ENCODE results near the gene TBXAS1. TPM values are rescaled to one million over a fixed set of nuclear protein-coding genes. Genes with fewer than 3 reads are reported as not detected.

Gene TBXAS1
- total RNA-seq, 1 experiment from 2014 or later, result not detected

DNA sequence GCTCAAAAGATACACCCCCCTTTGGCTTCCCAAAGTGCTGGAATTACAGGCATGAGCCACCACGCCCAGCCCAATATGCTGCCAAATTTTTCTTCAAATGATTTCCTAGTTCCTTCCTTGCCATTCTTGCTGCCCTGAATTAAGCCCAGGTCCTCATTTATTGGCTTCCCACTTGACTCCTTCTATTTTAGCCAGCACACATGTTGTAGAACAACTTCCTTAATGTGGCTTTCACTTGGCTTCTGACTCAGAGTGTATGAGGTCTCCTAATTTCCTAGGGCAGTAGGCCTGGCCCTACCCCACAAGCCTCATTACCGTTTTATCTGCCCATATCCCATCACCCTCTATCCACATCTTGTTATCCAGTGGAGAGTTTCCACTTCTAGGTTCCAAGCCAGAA lies 29.5 kb upstream of the TBXAS1 start:
- no peak overlapping the region for H3K27ac ChIP-seq (ENCODE audit: low read length)
- no peaks in the 10 kb centered on the region for H3K36me3 ChIP-seq (ENCODE audit: insufficient read depth, low read length)
- no peaks in the 10 kb centered on the region for H3K9me2 ChIP-seq (replicated peaks; ENCODE audit: insufficient read depth, low read length)
- H3K4me1 ChIP-seq (ENCODE audit: low read length), result no peaks in the 10 kb centered on the region
- DNase-seq, result no peak
- H4K20me1 ChIP-seq (ENCODE audit: insufficient read depth, low read depth, low read length), result no peaks in the 10 kb centered on the region
- no peak overlapping the region for H2AFZ ChIP-seq (ENCODE audit: low read length)
- H3K4me3 ChIP-seq (ENCODE audit: low read length), result no peak overlapping the region
- no peak overlapping the region for H3K4me2 ChIP-seq (ENCODE audit: low read depth, low read length, poor library complexity, severe bottlenecking)
- no peaks in the 10 kb centered on the region for H3K79me2 ChIP-seq (ENCODE audit: low read length)
- H3K9ac ChIP-seq (ENCODE audit: low read length), result no peak overlapping the region
- no peaks in the 10 kb centered on the region for H3K9me3 ChIP-seq (ENCODE audit: low read length)
- H3K27me3 ChIP-seq (ENCODE audit: low read length), result no peaks in the 10 kb centered on the region

DNA sequence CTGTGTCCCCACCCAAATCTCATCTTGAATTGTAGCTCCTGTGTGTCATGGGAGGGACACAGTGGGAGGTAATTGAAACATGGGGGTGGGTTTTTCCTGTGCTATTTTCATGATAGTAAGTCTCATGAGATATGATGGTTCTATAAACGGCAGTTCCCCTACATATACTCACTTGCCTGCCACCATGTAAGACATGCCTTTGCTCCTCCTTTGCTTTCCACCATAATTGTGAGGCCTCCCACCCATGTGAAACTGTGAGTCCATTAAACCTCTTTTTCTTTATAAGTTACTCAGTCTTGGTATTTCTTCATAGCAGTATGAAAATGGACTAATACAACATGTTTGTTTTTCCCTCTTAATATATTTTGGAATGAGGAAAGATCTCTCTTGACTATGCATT lies 24.5 kb upstream of the TBXAS1 start:
- no peak overlapping the region for H3K9ac ChIP-seq (ENCODE audit: low read length)
- H2AFZ ChIP-seq (ENCODE audit: low read length), result no peak overlapping the region
- no peaks in the 10 kb centered on the region for H3K36me3 ChIP-seq (ENCODE audit: insufficient read depth, low read length)
- no peak overlapping the region for H3K27ac ChIP-seq (ENCODE audit: low read length)
- H3K4me1 ChIP-seq (ENCODE audit: low read length), result no peaks in the 10 kb centered on the region
- H4K20me1 ChIP-seq (ENCODE audit: insufficient read depth, low read depth, low read length), result no peaks in the 10 kb centered on the region
- H3K9me3 ChIP-seq (ENCODE audit: low read length), result no peaks in the 10 kb centered on the region
- no peaks in the 10 kb centered on the region for H3K79me2 ChIP-seq (ENCODE audit: low read length)
- H3K9me2 ChIP-seq (replicated peaks; ENCODE audit: insufficient read depth, low read length), result no peaks in the 10 kb centered on the region
- no peaks in the 10 kb centered on the region for H3K27me3 ChIP-seq (ENCODE audit: low read length)
- H3K4me2 ChIP-seq (ENCODE audit: low read depth, low read length, poor library complexity, severe bottlenecking), result no peak overlapping the region
- DNase-seq, result no peak
- no peak overlapping the region for H3K4me3 ChIP-seq (ENCODE audit: low read length)

DNA sequence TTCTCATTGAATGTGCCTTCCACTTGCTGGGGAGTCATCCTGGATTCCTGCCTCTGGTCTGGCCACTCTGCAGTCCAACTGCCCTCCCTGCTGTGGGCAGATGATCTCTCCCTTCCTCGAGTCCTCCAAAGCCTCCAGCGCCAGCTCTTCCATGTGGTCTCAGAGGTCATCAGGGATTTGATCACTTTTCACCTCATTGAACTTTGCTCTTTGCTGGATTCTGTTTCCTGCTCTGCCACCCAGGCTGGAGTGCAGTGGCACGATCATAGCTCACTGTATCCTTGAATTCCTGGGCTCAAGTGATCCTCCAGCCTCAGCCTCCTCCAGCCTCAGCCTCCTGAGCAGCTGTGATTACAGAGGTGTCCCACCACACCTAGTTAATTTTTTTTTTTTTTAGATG lies 22.1 kb upstream of the TBXAS1 start:
- Histone ChIP-seq H4K20me1 (ENCODE audit: insufficient read depth, low read depth, low read length) (no peaks in the 10 kb centered on the region), H3K79me2 (ENCODE audit: low read length) (no peaks in the 10 kb centered on the region), H3K9ac (ENCODE audit: low read length) (no peak overlapping the region), H3K9me3 (ENCODE audit: low read length) (no peaks in the 10 kb centered on the region), H3K4me1 (ENCODE audit: low read length) (no peaks in the 10 kb centered on the region), H3K9me2 (replicated peaks; ENCODE audit: insufficient read depth, low read length) (no peaks in the 10 kb centered on the region), H2AFZ (ENCODE audit: low read length) (no peak overlapping the region), H3K4me2 (ENCODE audit: low read depth, low read length, poor library complexity, severe bottlenecking) (no peak overlapping the region), H3K27ac (ENCODE audit: low read length) (no peak overlapping the region), H3K27me3 (ENCODE audit: low read length) (no peaks in the 10 kb centered on the region), H3K36me3 (ENCODE audit: insufficient read depth, low read length) (no peaks in the 10 kb centered on the region), H3K4me3 (ENCODE audit: low read length) (no peak overlapping the region)
- DNase-seq, result no peak

DNA sequence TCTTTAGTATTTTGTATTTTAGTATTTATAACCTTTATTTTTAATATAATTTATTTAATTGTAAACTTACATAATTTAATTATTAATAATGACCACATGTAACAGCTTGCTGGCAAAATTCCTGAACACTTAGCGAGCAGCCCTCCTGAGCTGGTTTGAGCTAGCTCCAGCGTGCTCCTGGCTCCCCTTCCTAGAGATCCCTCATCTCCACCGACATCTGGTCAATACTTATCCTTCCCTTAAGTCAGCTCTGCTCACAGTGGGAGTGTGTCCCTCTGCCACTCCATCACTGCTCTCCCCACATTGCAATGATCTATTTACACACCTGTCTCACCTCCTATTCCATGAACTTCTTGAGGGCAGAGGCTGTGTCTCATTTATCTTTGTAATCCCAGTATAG lies 20.6 kb upstream of the TBXAS1 start:
- H3K4me1 ChIP-seq (ENCODE audit: low read length), result no peaks in the 10 kb centered on the region
- H4K20me1 ChIP-seq (ENCODE audit: insufficient read depth, low read depth, low read length), result no peaks in the 10 kb centered on the region
- H3K36me3 ChIP-seq (ENCODE audit: insufficient read depth, low read length), result no peaks in the 10 kb centered on the region
- no peak overlapping the region for H3K4me3 ChIP-seq (ENCODE audit: low read length)
- no peaks in the 10 kb centered on the region for H3K79me2 ChIP-seq (ENCODE audit: low read length)
- no peak overlapping the region for H3K27ac ChIP-seq (ENCODE audit: low read length)
- no peak overlapping the region for H2AFZ ChIP-seq (ENCODE audit: low read length)
- no peak overlapping the region for H3K9ac ChIP-seq (ENCODE audit: low read length)
- no peaks in the 10 kb centered on the region for H3K9me2 ChIP-seq (replicated peaks; ENCODE audit: insufficient read depth, low read length)
- H3K9me3 ChIP-seq (ENCODE audit: low read length), result no peaks in the 10 kb centered on the region
- no peak overlapping the region for H3K4me2 ChIP-seq (ENCODE audit: low read depth, low read length, poor library complexity, severe bottlenecking)
- no peaks in the 10 kb centered on the region for H3K27me3 ChIP-seq (ENCODE audit: low read length)
- no peak for DNase-seq

DNA sequence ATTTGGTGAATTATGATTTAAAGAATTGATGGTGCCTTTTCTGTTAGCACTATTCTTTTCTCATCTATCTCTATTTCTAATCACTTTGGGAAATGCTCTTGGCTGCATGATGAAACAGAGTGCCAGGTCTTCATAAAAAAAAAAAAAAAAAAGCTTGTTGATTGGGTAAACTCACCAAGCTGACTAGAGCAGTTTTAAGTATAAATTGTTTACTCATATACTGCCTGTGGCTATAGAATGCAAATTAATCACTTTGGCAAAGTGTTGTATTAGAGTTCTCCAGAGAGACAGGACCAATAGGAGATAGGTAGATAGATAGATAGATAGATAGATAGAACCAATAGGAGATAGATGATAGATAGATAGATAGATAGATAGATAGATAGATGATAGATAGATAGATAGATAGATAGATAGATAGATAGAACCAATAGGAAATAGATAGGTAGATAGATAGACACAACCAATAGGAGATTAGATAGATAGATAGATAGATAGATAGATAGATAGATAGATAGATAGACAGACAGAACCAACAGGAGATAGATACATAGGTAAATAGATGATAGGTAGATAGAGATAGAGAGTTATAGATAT lies 20.1 kb upstream of the TBXAS1 start:
- H4K20me1 ChIP-seq (ENCODE audit: insufficient read depth, low read depth, low read length), result no peaks in the 10 kb centered on the region
- H3K9me3 ChIP-seq (ENCODE audit: low read length), result no peaks in the 10 kb centered on the region
- no peak for DNase-seq
- H3K4me2 ChIP-seq (ENCODE audit: low read depth, low read length, poor library complexity, severe bottlenecking), result no peak overlapping the region
- no peaks in the 10 kb centered on the region for H3K4me1 ChIP-seq (ENCODE audit: low read length)
- H3K4me3 ChIP-seq (ENCODE audit: low read length), result no peak overlapping the region
- no peaks in the 10 kb centered on the region for H3K9me2 ChIP-seq (replicated peaks; ENCODE audit: insufficient read depth, low read length)
- no peak overlapping the region for H3K9ac ChIP-seq (ENCODE audit: low read length)
- H3K27me3 ChIP-seq (ENCODE audit: low read length), result no peaks in the 10 kb centered on the region
- no peak overlapping the region for H3K27ac ChIP-seq (ENCODE audit: low read length)
- no peaks in the 10 kb centered on the region for H3K79me2 ChIP-seq (ENCODE audit: low read length)
- H2AFZ ChIP-seq (ENCODE audit: low read length), result no peak overlapping the region
- H3K36me3 ChIP-seq (ENCODE audit: insufficient read depth, low read length), result no peaks in the 10 kb centered on the region

DNA sequence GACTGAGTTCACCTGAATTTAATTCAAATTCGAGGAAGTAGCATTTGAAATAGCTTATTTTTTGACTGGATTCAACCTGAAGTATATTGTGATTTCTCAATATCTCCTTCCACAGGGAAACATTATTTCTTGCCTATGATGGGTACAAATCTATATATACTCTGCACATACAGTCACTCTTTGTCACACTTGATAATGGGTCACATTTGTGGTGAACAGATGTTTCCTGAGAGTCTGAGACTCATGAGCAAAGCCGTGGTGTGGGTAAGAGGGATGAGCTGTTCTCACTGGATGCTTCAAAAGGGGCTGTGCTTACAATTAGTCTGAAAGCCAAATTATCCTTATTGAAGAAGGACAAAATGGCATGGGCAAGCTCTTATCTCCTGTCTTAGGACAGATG lies 18.0 kb upstream of the TBXAS1 start:
- Histone ChIP-seq H3K9me2 (replicated peaks; ENCODE audit: insufficient read depth, low read length) (no peaks in the 10 kb centered on the region), H3K9me3 (ENCODE audit: low read length) (no peaks in the 10 kb centered on the region), H3K4me1 (ENCODE audit: low read length) (no peaks in the 10 kb centered on the region), H3K27ac (ENCODE audit: low read length) (no peak overlapping the region), H4K20me1 (ENCODE audit: insufficient read depth, low read depth, low read length) (no peaks in the 10 kb centered on the region), H3K27me3 (ENCODE audit: low read length) (no peaks in the 10 kb centered on the region), H3K4me2 (ENCODE audit: low read depth, low read length, poor library complexity, severe bottlenecking) (no peak overlapping the region), H3K79me2 (ENCODE audit: low read length) (no peaks in the 10 kb centered on the region), H3K36me3 (ENCODE audit: insufficient read depth, low read length) (no peaks in the 10 kb centered on the region), H2AFZ (ENCODE audit: low read length) (no peak overlapping the region), H3K9ac (ENCODE audit: low read length) (no peak overlapping the region), H3K4me3 (ENCODE audit: low read length) (no peak overlapping the region)
- no peak for DNase-seq

DNA sequence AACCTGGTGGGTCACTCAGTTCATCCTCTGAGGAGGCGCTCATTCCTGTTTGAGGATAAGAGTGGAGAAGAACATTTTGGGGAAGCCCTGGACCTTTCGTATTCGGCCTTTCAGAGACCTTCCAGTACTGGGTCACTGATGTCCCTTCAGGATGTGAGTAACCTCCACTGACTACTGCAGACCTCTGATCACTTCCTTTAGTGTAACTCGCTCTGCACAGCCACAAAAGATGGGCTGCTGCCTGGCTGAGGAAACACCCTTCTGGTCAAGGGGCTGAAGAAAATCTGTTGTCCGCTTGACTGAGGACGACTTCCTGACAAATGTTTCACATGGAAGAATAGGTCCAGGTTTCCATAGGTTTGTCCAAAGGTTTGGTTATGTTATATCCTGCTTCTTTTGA lies 15.9 kb upstream of the TBXAS1 start:
- Histone ChIP-seq H3K79me2 (ENCODE audit: low read length) (no peaks in the 10 kb centered on the region), H4K20me1 (ENCODE audit: insufficient read depth, low read depth, low read length) (no peaks in the 10 kb centered on the region), H3K36me3 (ENCODE audit: insufficient read depth, low read length) (no peaks in the 10 kb centered on the region), H3K27ac (ENCODE audit: low read length) (no peak overlapping the region), H3K9me2 (replicated peaks; ENCODE audit: insufficient read depth, low read length) (no peaks in the 10 kb centered on the region), H3K9ac (ENCODE audit: low read length) (no peak overlapping the region), H3K9me3 (ENCODE audit: low read length) (no peaks in the 10 kb centered on the region), H3K4me2 (ENCODE audit: low read depth, low read length, poor library complexity, severe bottlenecking) (no peak overlapping the region), H3K27me3 (ENCODE audit: low read length) (no peaks in the 10 kb centered on the region), H3K4me1 (ENCODE audit: low read length) (no peaks in the 10 kb centered on the region), H2AFZ (ENCODE audit: low read length) (no peak overlapping the region), H3K4me3 (ENCODE audit: low read length) (no peak overlapping the region)
- DNase-seq, result no peak

DNA sequence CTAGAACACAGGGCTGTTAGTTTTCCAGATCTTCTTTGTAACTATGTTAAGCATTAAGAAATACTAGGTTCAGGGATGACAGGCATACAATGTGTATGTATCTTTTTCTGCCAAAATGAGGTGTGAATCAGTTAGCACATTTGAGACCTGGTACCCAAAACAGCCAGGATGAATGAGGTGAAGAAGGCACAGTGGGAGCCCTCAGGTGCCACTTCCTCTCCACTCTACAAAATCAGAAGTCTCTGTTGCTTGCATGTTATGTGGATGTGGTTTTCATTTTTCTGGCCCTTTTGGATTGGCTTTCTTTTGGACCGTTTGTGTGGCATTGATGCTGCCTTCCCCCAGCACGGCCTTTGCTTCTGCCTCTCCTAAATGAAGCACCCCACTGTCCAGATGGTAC lies 15.4 kb upstream of the TBXAS1 start:
- DNase-seq, result no peak
- Histone ChIP-seq H3K27me3 (ENCODE audit: low read length) (no peaks in the 10 kb centered on the region), H3K79me2 (ENCODE audit: low read length) (no peaks in the 10 kb centered on the region), H3K9ac (ENCODE audit: low read length) (no peak overlapping the region), H3K36me3 (ENCODE audit: insufficient read depth, low read length) (no peaks in the 10 kb centered on the region), H3K4me3 (ENCODE audit: low read length) (no peak overlapping the region), H3K27ac (ENCODE audit: low read length) (no peak overlapping the region), H3K9me3 (ENCODE audit: low read length) (no peaks in the 10 kb centered on the region), H3K4me1 (ENCODE audit: low read length) (no peaks in the 10 kb centered on the region), H3K4me2 (ENCODE audit: low read depth, low read length, poor library complexity, severe bottlenecking) (no peak overlapping the region), H4K20me1 (ENCODE audit: insufficient read depth, low read depth, low read length) (no peaks in the 10 kb centered on the region), H2AFZ (ENCODE audit: low read length) (no peak overlapping the region), H3K9me2 (replicated peaks; ENCODE audit: insufficient read depth, low read length) (no peaks in the 10 kb centered on the region)

DNA sequence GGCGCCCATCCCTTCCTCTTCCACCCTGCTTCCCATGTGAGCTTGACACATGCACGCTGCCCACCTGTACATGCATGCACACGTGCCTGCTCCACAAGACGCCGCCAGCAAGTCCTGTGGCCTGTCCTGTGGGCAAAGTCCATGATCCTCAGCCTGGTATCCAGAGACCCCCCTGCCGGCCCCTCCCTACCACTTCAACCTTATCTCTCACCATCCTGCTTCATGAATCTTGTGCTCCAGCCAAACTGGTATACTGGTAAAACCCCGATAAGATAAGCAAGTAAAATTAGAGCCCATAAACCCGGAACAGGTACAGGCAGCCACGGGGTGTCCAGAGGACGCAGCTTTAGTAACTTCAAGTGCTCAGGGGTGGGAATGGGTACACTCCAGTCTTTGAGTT lies 11.8 kb upstream of the TBXAS1 start:
- Histone ChIP-seq H3K4me2 (ENCODE audit: low read depth, low read length, poor library complexity, severe bottlenecking) (no peak overlapping the region), H3K36me3 (ENCODE audit: insufficient read depth, low read length) (no peaks in the 10 kb centered on the region), H3K9me3 (ENCODE audit: low read length) (no peaks in the 10 kb centered on the region), H3K4me3 (ENCODE audit: low read length) (no peak overlapping the region), H3K27me3 (ENCODE audit: low read length) (0 out of 2 replicates have a peak, but pooled peaks cover 2% of the 10 kb centered on the region), H3K27ac (ENCODE audit: low read length) (no peak overlapping the region), H3K4me1 (ENCODE audit: low read length) (no peaks in the 10 kb centered on the region), H3K9ac (ENCODE audit: low read length) (no peak overlapping the region), H4K20me1 (ENCODE audit: insufficient read depth, low read depth, low read length) (no peaks in the 10 kb centered on the region), H3K9me2 (replicated peaks; ENCODE audit: insufficient read depth, low read length) (no peaks in the 10 kb centered on the region), H2AFZ (ENCODE audit: low read length) (no peak overlapping the region), H3K79me2 (ENCODE audit: low read length) (no peaks in the 10 kb centered on the region)
- DNase-seq, result no peak

Measured in Karpas-422 (cell line).